ENCODE results near the gene SLC37A1.

The SLC37A1 gene

DNA sequence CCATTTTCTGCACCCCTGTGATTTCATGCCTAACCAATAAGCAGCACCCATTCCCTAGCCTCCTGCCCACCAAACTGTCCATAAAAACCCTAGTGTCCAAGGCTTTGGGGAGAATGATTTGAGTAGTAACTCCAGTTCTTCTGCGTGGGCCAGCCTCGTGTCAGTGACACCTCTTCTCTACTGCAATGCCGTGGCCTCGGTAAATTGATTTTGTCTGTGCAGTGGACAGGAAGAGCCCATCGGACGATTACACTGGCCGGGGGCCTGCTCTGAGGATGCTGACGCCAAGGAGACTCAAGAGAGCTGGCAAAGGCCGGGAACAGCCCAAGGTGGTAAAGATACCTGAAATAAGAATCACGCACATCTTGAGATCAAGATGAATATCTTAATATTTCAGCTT, 47.0 kb upstream of the SLC37A1 start:
- POLR2A ChIA-PET = no interaction called here
- no peak for TF ChIP-seq ZNF174 (tag by site-specific recombination; IDR thresholded peaks at IDR 0.05)
- no peak for TF ChIP-seq ZBTB26 (tag by site-specific recombination; optimal IDR thresholded peaks at IDR 0.05)
- no peak for TF ChIP-seq ZNF148 (tag by site-specific recombination; IDR thresholded peaks at IDR 0.05; ENCODE audit: borderline replicate concordance)
- TF ChIP-seq, protein P1, sequence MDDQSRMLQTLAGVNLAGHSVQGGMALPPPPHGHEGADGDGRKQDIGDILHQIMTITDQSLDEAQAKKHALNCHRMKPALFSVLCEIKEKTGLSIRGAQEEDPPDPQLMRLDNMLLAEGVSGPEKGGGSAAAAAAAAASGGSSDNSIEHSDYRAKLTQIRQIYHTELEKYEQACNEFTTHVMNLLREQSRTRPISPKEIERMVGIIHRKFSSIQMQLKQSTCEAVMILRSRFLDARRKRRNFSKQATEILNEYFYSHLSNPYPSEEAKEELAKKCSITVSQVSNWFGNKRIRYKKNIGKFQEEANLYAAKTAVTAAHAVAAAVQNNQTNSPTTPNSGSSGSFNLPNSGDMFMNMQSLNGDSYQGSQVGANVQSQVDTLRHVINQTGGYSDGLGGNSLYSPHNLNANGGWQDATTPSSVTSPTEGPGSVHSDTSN (CRISPR knock-in tag; IDR thresholded peaks at IDR 0.05) = no peak
- TF ChIP-seq ZEB2 (tag by site-specific recombination; IDR thresholded peaks at IDR 0.05) = no peak
- TF ChIP-seq ZFP41 (tag by site-specific recombination; IDR thresholded peaks at IDR 0.05; ENCODE audit: borderline replicate concordance) = no peak
- TF ChIP-seq ZNF266 (tag by site-specific recombination; IDR thresholded peaks at IDR 0.05; ENCODE audit: low read depth) = no peak
- TF ChIP-seq, protein P2, sequence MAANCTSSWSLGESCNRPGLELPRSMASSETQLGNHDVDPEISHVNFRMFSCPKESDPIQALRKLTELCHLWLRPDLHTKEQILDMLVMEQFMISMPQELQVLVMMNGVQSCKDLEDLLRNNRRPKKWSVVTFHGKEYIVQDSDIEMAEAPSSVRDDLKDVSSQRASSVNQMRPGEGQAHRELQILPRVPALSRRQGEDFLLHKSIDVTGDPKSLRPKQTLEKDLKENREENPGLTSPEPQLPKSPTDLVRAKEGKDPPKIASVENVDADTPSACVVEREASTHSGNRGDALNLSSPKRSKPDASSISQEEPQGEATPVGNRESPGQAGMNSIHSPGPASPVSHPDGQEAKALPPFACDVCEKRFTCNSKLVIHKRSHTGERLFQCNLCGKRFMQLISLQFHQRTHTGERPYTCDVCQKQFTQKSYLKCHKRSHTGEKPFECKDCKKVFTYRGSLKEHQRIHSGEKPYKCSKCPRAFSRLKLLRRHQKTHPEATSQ (tag by site-specific recombination; IDR thresholded peaks at IDR 0.05) = no peak
- peaks cover 23% of the 10 kb centered on the region for H3K4me1 ChIP-seq (ENCODE audit: control insufficient read depth, insufficient read depth, low read length)
- no peak overlapping the region; the same call in 1 of the 2 replicates for H3K27ac ChIP-seq (ENCODE audit: extremely low read depth, low read depth, low read length)
- CTCF ChIA-PET = interaction anchor here (0.6 to 1.8 kb wide), 6 partner anchors 29 to 314 kb away, joined by 3 to 6 read pairs (median 4); no protein-coding TSS in a partner anchor
- H3K4me3 ChIP-seq (ENCODE audit: low read depth, low read length) = no peak overlapping the region
- no peaks in the 10 kb centered on the region for H3K36me3 ChIP-seq (ENCODE audit: control insufficient read depth in 2 of 2, insufficient read depth in 1 of 2, low read length in 2 of 2)
- H3K9me3 ChIP-seq (ENCODE audit: control insufficient read depth, insufficient read depth, low read depth, low read length) = no peaks in the 10 kb centered on the region

- no peaks in the 10 kb centered on the region for H3K9me3 ChIP-seq (ENCODE audit: control insufficient read depth, insufficient read depth, low read depth, low read length)
- peaks cover 23% of the 10 kb centered on the region for H3K4me1 ChIP-seq (ENCODE audit: control insufficient read depth, insufficient read depth, low read length)
- CTCF ChIA-PET = interaction anchor here (0.5 to 1.8 kb wide), 11 partner anchors 8 to 315 kb away, joined by 3 to 6 read pairs (median 4); no protein-coding TSS in a partner anchor
- TF ChIP-seq, protein P3, sequence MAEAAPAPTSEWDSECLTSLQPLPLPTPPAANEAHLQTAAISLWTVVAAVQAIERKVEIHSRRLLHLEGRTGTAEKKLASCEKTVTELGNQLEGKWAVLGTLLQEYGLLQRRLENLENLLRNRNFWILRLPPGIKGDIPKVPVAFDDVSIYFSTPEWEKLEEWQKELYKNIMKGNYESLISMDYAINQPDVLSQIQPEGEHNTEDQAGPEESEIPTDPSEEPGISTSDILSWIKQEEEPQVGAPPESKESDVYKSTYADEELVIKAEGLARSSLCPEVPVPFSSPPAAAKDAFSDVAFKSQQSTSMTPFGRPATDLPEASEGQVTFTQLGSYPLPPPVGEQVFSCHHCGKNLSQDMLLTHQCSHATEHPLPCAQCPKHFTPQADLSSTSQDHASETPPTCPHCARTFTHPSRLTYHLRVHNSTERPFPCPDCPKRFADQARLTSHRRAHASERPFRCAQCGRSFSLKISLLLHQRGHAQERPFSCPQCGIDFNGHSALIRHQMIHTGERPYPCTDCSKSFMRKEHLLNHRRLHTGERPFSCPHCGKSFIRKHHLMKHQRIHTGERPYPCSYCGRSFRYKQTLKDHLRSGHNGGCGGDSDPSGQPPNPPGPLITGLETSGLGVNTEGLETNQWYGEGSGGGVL (tag by site-specific recombination; IDR thresholded peaks at IDR 0.05) = no peak
- TF ChIP-seq IKZF3 (tag by site-specific recombination; IDR thresholded peaks at IDR 0.05) (0 out of 2 replicates have a peak, but pooled peaks have one; percentile 12), ZNF670 (tag by site-specific recombination; IDR thresholded peaks at IDR 0.05; ENCODE audit: low read depth) (no peak), ZNF639 (tag by site-specific recombination; IDR thresholded peaks at IDR 0.05) (no peak), ZBTB20 (tag by site-specific recombination; IDR thresholded peaks at IDR 0.05) (no peak), ZNF513 (tag by site-specific recombination; IDR thresholded peaks at IDR 0.05) (no peak)
Observed at GRCh38 chr21:42467140-42467983, 46.3 kb upstream of the SLC37A1 start.

More at GRCh38 chr21:42467140-42467983, 46.3 kb upstream of the SLC37A1 start:
- H3K4me3 ChIP-seq (ENCODE audit: low read depth, low read length) = no peak overlapping the region
- peak overlapping the region; percentile 20; the same call in 1 of the 2 replicates for H3K27ac ChIP-seq (ENCODE audit: extremely low read depth, low read depth, low read length)
- H3K36me3 ChIP-seq (ENCODE audit: control insufficient read depth in 2 of 2, insufficient read depth in 1 of 2, low read length in 2 of 2) = no peaks in the 10 kb centered on the region
- POLR2A ChIA-PET = interaction anchor here (0.5 kb wide), 1 partner anchor 12 kb away, joined by 3 read pairs; no protein-coding TSS in a partner anchor
